IPS-18a (cell line): ENCODE data around the gene DESI2.
"Not testable (repeated sequence)": the region's sequence is repeated elsewhere in the genome, so short reads cannot be mapped to it uniquely, and the experiment has no call there.

Experiments used
- H3K27ac ChIP-seq: one replicate; pipeline ENCODE4 v1.5.1; 2013; ENCODE audit warnings: low read length
- H3K27me3 ChIP-seq: one replicate; pipeline ENCODE4 v1.6.1; 2013; ENCODE audit warnings: mild to moderate bottlenecking, low read length; ENCODE audit not compliant: control insufficient read depth, insufficient read depth
- H3K36me3 ChIP-seq: one replicate; pipeline ENCODE4 v1.6.1; 2013; ENCODE audit warnings: low read depth, low read length; ENCODE audit not compliant: control insufficient read depth
- H3K4me1 ChIP-seq: one replicate; pipeline ENCODE4 v1.6.1; 2013; ENCODE audit warnings: low read depth, low read length; ENCODE audit not compliant: control insufficient read depth
- H3K4me3 ChIP-seq: one replicate; pipeline ENCODE4 v1.5.1; 2013; ENCODE audit warnings: low read length
- H3K9ac ChIP-seq: one replicate; pipeline ENCODE4 v1.6.1; 2013; ENCODE audit warnings: mild to moderate bottlenecking, low read length, moderate library complexity
- H3K9me3 ChIP-seq: one replicate; pipeline ENCODE4 v1.6.1; 2013; ENCODE audit warnings: low read depth, low read length; ENCODE audit not compliant: control insufficient read depth

Gene DESI2

GRCh38 chr1:244675167-244675566 lies 22.2 kb downstream of the DESI2 start:
- H3K4me1 ChIP-seq, result peaks cover 5% of the 10 kb centered on the region
- H3K4me3 ChIP-seq, result no peak overlapping the region
- no peaks in the 10 kb centered on the region for H3K27me3 ChIP-seq
- no peak overlapping the region for H3K27ac ChIP-seq
- H3K9ac ChIP-seq, result no peak overlapping the region
- H3K9me3 ChIP-seq, result no peaks in the 10 kb centered on the region
- peaks cover 3% of the 10 kb centered on the region for H3K36me3 ChIP-seq

- no peaks in the 10 kb centered on the region for H3K27me3 ChIP-seq
- H3K36me3 ChIP-seq, result no peaks in the 10 kb centered on the region
- H3K9ac ChIP-seq, result no peak overlapping the region
- no peaks in the 10 kb centered on the region for H3K9me3 ChIP-seq
- H3K4me3 ChIP-seq, result no peak overlapping the region
- H3K27ac ChIP-seq, result no peak overlapping the region
- H3K4me1 ChIP-seq, result peaks cover 5% of the 10 kb centered on the region
These were observed 25.8 kb downstream of the DESI2 start for GRCh38 chr1:244678697-244679096.

- Histone ChIP-seq H3K27me3 (no peaks in the 10 kb centered on the region), H3K9me3 (no peaks in the 10 kb centered on the region), H3K9ac (no peak overlapping the region), H3K27ac (no peak overlapping the region), H3K36me3 (no peaks in the 10 kb centered on the region), H3K4me3 (no peak overlapping the region), H3K4me1 (no peaks in the 10 kb centered on the region)
These were observed 27.7 kb downstream of the DESI2 start for GRCh38 chr1:244680667-244681066.

- H3K9ac ChIP-seq, H3K4me1 ChIP-seq, H3K27ac ChIP-seq, H3K27me3 ChIP-seq, H3K9me3 ChIP-seq, H3K36me3 ChIP-seq, H3K4me3 ChIP-seq: not testable (repeated sequence)
These were observed 29.2 kb downstream of the DESI2 start for GRCh38 chr1:244682087-244682486.

GRCh38 chr1:244695937-244696336 lies 43.0 kb downstream of the DESI2 start:
- peaks cover 53% of the 10 kb centered on the region for H3K36me3 ChIP-seq
- H3K27me3 ChIP-seq, result no peaks in the 10 kb centered on the region

GRCh38 chr1:244699741-244700140 lies 46.8 kb downstream of the DESI2 start:
- Histone ChIP-seq H3K36me3 (peaks cover 30% of the 10 kb centered on the region), H3K27ac (no peak overlapping the region), H3K9ac (no peak overlapping the region), H3K4me1 (no peaks in the 10 kb centered on the region), H3K27me3 (no peaks in the 10 kb centered on the region), H3K4me3 (no peak overlapping the region), H3K9me3 (peaks cover 5% of the 10 kb centered on the region)

More at GRCh38 chr1:244695937-244696336, 43.0 kb downstream of the DESI2 start:
- Histone ChIP-seq H3K4me1 (no peaks in the 10 kb centered on the region), H3K9me3 (peaks cover 5% of the 10 kb centered on the region), H3K27ac (no peak overlapping the region), H3K9ac (no peak overlapping the region), H3K4me3 (no peak overlapping the region)

- peaks cover 31% of the 10 kb centered on the region for H3K36me3 ChIP-seq
- no peak overlapping the region for H3K27ac ChIP-seq
- peaks cover 5% of the 10 kb centered on the region for H3K9me3 ChIP-seq
- no peak overlapping the region for H3K9ac ChIP-seq
- H3K4me3 ChIP-seq, result no peak overlapping the region
- H3K4me1 ChIP-seq, result no peaks in the 10 kb centered on the region
- H3K27me3 ChIP-seq, result no peaks in the 10 kb centered on the region
These were observed 47.9 kb downstream of the DESI2 start for GRCh38 chr1:244700808-244701207.

- peaks cover 39% of the 10 kb centered on the region for H3K36me3 ChIP-seq
- no peaks in the 10 kb centered on the region for H3K4me1 ChIP-seq
- no peak overlapping the region for H3K9ac ChIP-seq
- no peak overlapping the region for H3K27ac ChIP-seq
- H3K27me3 ChIP-seq, result no peaks in the 10 kb centered on the region
- H3K9me3 ChIP-seq, result peaks cover 5% of the 10 kb centered on the region
- no peak overlapping the region for H3K4me3 ChIP-seq
These were observed 49.7 kb downstream of the DESI2 start for GRCh38 chr1:244702620-244703019.

GRCh38 chr1:244704107-244704506 lies 51.2 kb downstream of the DESI2 start:
- peaks cover 35% of the 10 kb centered on the region for H3K36me3 ChIP-seq

GRCh38 chr1:244705261-244706234 lies 52.6 kb downstream of the DESI2 start:
- Histone ChIP-seq H3K27ac (no peak overlapping the region), H3K4me3 (no peak overlapping the region), H3K4me1 (no peaks in the 10 kb centered on the region), H3K9ac (no peak overlapping the region), H3K9me3 (no peaks in the 10 kb centered on the region), H3K27me3 (no peaks in the 10 kb centered on the region), H3K36me3 (peaks cover 24% of the 10 kb centered on the region)

More at GRCh38 chr1:244704107-244704506, 51.2 kb downstream of the DESI2 start:
- H3K27me3 ChIP-seq, result no peaks in the 10 kb centered on the region
- H3K27ac ChIP-seq, result no peak overlapping the region
- no peak overlapping the region for H3K9ac ChIP-seq
- H3K4me1 ChIP-seq, result no peaks in the 10 kb centered on the region
- no peak overlapping the region for H3K4me3 ChIP-seq
- H3K9me3 ChIP-seq, result peaks cover 5% of the 10 kb centered on the region

GRCh38 chr1:244709076-244709475 lies 56.1 kb downstream of the DESI2 start:
- Histone ChIP-seq H3K4me1 (no peaks in the 10 kb centered on the region), H3K4me3 (no peak overlapping the region), H3K9me3 (no peaks in the 10 kb centered on the region), H3K36me3 (peaks cover 12% of the 10 kb centered on the region), H3K9ac (no peak overlapping the region), H3K27ac (no peak overlapping the region), H3K27me3 (no peaks in the 10 kb centered on the region)
